GM21447 (cell line): ENCODE data around the gene RPA3.

Experiments used
- ATAC-seq: cut with Tn5 transposase; IDR thresholded peaks from one replicate; pipeline ENCODE4 v1.9.1; 2021; ENCODE audit not compliant: unreplicated experiment

Gene RPA3

DNA sequence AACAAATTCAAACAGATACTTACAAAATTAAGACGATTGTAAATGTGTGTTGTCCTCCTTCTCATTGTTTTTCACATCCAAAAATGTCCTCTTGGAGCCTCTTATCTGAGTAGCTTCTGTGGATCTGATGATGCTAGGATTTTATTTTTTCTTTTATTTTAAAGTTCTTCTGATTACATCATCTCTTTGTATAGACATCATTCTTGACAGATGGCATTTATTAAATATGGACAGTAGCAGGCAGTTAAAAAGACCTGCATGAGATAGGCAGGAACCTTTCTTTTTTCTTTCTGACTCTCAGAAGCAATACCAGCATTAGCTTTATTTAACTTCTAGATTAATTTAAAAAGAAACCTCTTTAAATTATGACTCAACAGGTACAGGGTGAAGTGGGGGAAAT, at the start of gene RPA3:
TSS of gene RPA3 (minus strand) at position 116 of the 400 bp plus-strand sequence. CDS start 78,189 bp downstream, outside the sequence.
- no peak for ATAC-seq

DNA sequence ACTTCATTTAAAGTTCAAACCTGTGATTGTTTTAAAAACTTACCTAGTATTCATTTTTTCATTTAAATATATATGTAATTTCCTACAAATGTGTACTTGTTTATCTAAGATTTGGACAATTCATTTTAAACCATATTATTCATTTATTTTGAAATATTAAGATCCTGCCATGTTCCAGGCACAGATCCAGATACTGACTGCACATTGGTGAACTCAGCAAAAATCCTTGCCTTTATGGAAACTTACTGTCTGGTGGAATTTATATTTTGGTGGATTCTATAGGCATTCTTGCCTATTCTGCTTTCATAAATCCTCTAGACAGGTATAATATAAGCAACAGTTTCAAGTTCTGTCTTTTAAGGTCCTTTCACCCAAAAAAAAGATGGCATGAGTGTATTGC, 48.3 kb upstream of the RPA3 start:
- no peak for ATAC-seq

DNA sequence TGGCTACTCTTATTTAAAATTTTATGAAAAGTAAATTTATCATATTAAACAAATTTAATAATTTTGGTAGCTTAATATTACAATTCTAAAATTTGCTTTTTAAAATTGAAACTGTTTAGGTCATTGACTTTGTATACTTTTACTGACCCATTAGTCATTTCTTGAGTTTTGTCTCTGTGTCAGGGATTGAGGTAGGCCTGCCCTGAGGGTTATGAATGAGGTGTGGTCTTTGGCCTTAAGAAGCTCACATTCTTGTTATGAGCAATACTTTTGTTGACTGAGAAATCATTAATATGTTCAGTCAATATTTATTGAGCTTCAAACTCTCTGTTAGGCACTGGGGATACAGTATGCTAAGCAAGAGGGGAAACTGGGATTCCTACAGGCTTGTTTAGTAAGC, 47.0 kb upstream of the RPA3 start:
- ATAC-seq, result peak; percentile 57

DNA sequence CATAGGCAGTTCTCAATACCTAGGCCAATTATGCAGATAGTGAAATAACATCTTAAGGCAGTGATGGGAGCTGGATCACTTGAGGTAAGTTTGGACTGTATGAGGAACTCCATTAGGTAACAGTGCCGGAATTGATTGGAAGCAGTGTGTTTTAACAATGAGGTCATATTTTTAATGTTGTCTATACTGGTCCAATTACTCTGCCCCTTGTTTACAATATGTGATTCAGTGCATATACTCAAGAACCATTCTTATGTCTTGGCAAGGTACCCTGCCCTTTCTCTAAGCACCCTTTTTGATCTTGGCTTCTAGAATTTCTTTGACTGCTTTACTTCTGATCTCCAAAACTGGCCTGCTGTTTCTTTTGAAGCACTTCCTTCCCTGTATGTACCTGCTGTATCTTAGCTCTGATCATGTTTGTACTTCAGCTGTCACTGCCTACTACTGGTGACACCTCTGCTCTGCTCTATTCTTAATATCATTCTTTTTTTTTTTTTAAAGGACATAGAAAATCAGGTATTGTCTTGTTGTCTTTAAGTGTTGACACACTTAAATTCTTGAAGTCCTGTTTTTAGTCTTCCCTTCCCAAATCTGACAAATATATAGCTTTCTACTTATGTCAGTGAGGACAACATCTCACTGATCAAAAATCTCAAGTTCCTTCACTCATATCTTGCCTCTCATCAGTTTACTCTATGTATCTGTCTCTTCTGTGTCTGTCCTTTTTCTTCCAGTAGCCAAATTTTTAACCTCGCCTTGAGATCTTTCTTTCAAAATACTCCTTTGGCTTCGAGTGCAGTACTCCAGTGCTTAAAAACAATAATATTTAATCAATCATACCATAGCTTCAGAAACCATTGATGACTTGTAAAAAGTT, 46.4 kb upstream of the RPA3 start:
- ATAC-seq, result no peak

DNA sequence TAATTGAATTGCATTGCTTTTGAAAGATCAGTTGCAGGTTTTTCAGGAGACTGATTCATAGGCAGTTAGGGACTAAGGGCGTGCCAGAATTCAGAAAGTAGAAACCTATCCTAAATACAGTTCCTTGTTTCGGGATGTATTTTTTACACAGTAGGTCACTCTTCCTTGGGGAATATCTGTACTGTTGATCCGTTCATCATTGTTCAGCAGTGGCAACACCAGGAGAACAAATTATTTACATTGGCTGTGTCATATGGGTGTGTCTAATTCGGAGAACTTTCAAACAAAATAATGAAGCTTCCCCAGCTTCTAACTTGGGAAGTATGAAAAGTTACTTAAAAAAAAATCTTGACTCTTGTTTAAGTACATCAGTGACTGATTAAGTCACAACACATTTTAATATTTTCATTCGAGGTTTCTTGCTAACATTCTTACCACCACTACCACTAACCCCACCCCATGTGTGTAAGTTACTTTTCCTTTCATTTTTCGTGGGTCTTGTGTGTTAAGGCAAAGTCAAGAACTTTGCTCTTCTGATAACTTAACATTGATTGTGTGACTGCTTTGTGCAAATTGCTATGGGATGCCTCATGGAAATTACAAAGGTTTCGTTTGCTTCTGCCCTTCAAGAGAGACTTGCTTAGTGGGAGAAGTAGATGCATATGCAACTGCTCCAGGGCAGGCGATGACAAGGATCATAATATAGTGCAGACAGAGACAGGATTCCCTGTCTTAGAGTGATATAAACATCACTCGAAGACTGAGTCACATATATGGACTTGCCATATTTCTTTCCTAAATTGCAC, 43.8 kb upstream of the RPA3 start:
- peak; percentile 59 for ATAC-seq

DNA sequence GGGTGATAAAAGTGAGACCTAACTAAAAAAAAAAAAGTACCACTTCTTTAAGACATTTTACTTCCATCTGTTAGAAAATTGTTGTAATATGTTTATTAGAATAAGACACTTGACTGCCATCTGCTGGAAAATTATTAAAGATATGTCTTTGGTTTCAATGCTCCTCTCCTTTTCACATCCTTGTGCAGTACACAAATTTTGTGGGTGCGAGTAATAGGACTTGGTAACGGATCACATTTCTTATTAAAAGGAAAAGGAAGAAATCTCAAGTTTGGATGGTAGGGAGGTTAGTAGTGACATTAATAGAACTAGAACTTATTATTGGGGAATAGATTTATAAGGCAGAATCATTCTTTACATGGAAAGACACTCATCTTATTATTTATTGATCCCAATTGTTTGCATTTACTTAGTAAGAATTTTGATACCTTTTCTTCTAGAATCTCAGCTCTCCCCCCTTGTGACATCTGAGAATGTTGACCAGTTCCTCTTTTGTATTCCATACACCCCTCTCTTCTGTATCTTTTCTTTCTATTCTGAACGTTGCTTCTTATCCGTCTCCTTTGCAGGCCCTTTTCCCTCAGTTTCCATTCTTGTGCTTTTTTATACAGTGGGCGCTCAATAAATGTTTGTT, 43.0 kb upstream of the RPA3 start:
- peak; percentile 31 for ATAC-seq

DNA sequence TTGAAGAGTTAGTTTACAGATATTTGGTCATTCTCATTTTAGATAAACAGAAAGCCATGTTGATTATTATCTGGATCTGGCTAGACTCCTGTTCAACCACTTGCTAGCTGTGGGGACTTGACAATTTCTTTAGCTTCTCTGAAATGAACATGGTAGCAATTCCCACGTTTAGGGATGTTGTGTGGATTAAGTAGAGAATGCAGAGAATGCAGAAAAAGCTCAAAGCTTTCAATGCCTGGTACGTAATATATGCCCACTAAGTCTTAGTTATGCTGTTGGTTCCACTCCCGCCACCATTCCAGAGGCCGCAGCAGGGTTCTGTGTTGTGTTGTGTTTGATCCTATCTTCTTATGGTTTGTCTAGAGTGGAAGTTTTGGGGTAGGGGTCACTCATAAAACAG, 39.2 kb upstream of the RPA3 start:
- ATAC-seq, result no peak

DNA sequence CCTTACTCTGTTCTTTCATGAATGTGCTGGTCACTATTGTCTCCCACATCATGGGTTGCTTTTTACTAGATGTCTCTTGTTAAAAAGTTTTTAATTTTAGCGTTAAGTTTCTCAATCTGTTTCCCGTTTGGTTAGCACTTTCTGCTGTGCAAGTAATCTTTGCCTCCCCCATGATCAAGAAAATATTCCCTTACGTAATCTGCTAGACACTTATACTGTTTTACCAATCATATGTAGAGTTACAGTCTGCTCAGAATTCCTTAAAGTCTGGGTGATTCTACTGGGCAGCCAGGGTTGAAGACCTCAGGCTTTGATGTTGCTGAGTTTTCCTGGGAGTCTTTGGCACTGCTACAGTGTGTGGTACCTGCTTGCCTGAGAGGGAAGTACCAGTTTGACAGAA, 38.2 kb upstream of the RPA3 start:
- no peak for ATAC-seq

DNA sequence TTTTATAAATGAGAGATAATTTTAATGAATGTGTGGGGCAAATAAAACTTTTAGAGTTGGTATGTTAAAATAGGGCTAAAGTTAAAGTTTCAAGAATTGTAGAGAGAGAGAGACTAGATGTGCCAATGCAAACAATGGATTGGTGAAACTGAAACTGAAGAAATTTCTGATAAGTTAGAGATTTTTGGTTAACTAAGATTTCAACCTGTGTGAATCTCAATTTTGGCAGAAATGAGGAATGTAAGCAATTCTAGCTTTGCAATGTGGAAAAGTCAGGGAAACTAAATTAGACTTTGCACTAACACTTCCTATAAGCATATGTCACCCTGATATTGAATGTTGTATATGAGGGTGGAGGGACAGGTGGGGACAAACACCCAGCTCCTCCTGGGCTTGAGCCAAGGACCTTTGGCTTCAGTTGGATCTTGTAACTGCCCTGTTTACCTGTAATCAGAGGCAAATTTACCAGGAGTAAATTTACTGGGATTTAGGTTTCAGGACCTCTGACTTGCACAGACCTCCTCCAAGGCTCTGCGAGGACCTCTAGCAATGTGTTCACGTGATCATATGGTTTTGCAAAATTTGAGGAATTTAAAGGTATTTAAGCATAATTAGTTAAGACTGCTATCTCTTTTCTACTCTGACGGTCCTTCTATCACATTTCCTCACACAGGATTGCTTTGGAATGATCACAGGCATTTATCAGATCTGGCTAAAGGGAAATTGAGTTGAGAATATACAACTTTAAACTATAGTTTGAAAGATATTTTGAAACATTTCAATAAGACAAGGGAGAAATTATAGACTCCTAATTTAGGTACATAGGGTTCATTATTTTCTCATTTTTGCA, 33.1 kb upstream of the RPA3 start:
- ATAC-seq, result no peak

DNA sequence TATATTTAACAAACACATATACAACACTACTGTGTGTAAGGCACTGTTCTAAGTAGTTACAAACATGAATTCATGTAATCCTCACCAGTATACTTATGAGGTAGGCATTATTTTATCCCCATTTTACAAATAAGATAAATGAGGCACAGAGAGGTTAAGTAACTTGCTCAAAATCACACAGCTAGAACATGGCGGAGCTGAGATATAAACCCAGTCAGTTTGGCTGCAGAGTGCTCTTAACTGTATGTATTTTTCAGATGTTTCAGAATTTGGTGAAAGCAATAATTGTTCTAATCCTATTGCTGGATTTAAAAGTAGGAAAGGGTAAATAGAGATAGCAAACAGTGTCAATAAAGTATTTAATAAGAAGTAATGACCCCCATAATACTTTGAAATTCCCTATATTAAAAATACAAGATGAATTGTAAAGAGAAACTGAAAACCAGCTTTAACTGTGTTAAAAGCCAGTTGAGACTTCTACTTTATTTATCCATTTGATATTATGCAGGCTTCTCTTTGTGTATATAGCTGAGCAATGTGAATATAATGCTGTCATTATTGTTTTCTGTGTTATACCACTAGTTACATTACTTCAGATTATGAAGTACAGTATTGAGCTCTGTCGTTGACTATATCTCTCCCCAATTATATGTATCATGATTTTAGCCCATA, 32.3 kb upstream of the RPA3 start:
- ATAC-seq, result no peak

DNA sequence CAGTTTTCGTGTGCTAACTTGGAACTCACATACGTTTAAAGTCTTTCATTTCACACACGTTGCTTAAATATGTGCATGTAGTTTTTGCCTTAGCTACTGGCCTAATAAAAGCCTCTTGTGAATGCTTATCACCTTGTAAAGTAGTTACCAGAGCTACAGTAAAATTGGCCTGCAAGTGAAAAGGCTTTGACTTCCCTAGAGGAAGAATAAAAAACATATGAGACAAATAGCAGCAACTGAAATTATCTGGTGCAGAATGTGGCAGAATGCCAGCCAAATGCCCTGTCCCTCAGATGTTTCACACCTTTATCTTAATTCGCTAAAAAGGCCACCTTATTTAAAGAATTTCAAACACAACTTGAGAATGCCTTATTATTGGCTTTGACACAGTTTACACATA, 28.1 kb upstream of the RPA3 start:
- ATAC-seq, result no peak

DNA sequence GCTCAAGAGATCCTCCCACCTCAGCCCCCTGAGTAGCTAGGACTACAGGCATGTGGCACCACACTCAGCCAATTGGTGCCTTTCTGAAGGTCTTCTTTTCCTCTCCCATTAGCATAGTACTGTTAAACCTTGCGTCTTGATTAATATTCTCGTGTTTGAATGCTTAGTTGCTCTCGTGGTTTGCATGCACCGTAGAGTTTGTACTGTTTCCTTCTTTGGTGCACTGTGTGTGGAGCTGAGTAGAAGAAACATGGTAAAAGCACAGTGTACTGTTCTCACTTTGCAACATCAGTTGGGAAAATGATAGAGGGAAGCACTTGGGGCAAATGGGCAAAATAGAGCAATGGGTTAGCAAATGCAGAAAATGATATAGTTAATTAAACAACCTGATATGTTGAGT, 27.6 kb upstream of the RPA3 start:
- ATAC-seq, result no peak

DNA sequence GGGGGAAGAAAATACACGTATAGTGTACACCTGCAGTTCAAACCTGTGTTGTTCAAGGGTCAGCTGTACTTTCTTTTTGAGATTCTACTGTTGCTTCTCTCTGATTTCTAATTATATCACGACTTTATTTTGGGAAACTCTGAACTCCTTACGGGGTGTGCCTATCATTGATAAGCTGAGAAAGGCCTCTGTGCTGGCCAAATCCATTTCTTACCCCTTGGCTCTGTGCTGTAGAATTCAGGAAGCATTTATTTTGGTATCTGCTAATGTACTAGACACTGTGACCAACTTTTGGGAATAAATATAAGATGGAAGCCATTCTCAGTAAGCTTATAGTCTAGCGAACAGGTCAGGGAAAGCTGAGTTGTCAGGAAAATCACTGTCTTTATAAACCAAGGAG, 26.9 kb upstream of the RPA3 start:
- no peak for ATAC-seq

DNA sequence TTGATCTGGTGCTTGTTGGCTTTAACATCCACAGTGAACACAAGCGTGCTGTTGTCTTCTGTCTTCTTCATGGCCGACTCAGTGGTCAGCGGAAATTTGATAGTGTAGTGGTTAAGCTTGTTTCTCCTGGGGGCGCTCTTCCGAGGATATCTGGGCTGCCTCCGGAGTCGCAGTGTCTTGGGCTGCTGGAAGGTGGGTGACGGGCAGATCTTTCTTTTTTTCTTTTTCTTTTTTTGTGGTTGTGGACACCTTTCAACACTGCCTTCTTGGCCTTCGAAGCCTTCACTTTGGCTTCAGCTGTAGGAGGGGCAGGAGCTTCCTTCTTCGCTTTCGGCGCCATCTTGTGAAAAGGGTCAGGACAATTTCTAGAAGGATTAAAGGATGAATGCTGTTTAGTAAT, 23.8 kb upstream of the RPA3 start:
- ATAC-seq, result no peak

DNA sequence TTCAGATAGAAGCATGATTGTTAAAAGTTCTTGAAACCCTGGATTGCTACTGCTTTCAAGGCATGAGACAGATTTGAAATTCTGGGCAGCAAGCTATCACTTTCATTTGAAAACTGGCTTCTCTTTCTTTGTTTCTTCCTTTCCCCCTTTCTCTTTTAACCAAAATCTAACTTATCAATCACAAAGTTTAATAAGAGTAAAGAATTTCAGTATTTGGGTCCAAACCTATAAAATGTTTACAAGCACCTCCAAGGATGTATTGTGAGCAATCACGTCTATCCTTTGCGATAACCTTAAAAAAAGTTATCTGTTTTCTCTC, 21.6 kb upstream of the RPA3 start:
- no peak for ATAC-seq

DNA sequence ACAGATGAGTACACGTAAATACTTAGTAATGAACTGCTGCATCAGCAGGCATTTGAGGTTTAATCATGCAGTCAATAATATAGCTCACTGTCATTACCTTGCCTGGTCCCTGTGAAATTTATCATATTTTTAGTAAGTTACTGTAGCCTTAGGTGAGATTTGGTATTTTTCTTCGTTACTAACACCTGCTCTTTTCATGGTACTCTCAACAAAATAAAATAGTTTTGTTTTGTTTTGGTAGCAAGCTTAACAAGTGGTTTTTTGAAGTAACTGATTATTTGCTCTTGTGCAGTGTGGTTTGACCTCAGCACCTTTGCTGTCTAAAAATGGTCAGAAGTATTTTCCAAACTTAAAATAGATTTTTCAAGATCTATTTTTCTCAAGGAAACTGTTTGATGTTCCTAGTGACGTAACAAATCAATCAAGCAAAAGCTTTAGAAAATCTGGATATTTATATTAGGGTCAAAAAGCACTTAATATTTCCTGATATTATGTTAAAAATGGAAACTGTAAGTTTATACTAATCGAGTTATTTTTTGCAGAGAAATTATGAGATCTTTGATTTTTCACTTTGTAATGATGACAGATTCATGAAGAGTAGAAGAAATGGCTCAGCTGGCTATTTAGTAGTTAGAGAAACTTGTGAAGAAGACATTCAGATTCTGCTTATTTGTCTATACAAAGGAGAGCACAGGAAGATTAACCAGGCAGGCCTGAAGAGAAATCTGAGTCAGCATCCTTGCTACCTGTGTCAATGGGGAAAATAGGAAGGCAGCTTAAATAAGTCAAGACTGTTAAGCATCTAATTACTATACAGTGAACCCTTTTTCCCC, 21.0 kb upstream of the RPA3 start:
- ATAC-seq, result no peak

DNA sequence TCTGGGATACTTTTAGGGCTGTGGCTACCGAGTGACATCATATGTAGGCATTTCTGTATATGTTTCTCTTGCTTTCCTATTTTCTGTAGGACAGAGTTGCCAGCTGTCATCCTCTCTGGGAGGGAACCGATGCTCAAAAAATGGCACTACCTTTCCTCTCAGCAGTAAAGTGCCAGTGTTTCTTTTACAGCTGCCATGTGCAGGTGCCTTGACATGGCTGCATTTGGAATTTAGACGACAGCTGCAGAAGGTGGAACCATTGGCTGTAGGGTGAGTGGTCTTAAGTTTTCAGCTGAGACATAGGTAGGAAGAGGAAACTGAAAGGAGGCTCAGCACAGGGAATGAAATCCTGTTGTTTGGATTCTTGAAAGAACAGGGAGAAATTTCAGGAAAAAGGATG, 20.2 kb upstream of the RPA3 start:
- no peak for ATAC-seq

DNA sequence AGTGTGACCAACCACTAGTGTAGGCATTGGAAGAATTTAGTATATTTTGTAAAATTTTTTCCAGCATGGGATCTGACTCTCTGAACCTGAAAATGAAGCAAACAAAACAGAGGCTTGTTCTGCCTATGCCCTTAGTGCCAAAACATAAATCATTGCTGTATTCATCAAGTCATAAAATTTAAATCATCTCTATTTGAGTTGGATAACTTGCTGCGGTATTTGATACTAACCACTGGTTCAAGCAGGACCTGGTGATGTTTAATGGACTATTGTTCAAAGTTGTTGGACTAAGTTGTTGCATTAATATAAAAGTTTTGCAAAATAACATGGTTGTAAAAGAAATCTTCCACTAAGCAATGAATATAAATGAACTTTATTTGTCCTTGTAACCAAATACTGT, 19.8 kb upstream of the RPA3 start:
- ATAC-seq, result no peak

DNA sequence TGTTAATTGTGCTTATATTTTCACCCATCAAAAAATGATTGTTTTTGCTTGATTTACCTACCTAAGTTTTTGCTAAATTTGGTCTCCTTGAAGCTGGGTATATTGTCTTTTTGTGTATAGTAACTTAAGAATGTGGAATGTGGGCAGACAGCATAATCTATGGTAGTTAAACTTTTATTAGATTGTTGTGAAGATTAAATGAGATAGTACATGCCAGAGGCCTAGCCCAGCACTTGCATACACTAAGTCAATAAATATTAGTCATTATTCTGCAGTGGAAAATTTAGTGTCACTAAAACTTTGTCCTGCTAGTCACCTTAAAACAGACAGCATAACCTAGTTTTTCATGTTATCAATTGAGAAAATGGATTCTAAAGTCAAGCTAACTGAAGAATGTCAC, 19.3 kb upstream of the RPA3 start:
- ATAC-seq, result no peak

DNA sequence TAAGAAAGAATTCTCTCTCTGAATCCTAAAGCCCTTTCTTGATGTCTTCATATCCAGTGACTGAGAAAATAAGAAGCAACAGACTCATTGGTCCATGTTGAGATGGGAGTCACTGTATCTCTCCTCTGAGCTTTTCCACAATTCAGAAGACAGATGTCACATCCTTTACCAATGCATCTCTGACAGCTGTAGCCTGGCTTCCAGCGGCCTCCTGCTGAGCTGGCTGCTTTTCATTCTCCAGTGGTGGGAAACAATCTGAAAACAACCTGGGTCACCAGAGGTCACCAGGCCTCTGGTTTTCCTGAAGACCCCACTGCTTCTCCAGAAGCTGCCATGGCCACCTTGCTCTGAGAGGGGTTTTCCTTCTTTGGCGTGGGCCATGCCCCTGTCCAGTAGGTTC, 18.3 kb upstream of the RPA3 start:
- no peak for ATAC-seq
